GM18505 (cell line): ENCODE data around the gene PIGX.

Source experiments
- ATAC-seq: cut with Tn5 transposase; IDR thresholded peaks from one replicate; pipeline ENCODE4 v1.9.1; 2021; ENCODE audit not compliant: unreplicated experiment
- POLR2A ChIP-seq: IDR thresholded peaks from 4 replicates; pipeline ENCODE4 v1.6.1; 2011; ENCODE audit warnings: borderline replicate concordance; ENCODE audit not compliant: insufficient read depth, insufficient read length; ENCODE audit errors: extremely low read depth

The PIGX gene

GRCh38 chr3:196782511-196782910 is 70.3 kb downstream of the PIGX start:
- TF ChIP-seq POLR2A = no peak
- no peak for ATAC-seq
